Loucy (cell line): ENCODE measurements around the gene BRD4.

Experiments used
- EZH2phosphoT487 ChIP-seq: fragments of 200-600 bp; IDR thresholded peaks from 2 replicates; pipeline ENCODE4 v1.6.1; 2018; ENCODE audit warnings: antibody characterized with exemption, mild to moderate bottlenecking, moderate library complexity, borderline replicate concordance
- TF ChIP-seq, protein P1 (sequence below): fragments of 200-600 bp; sonication (generic); conservative IDR thresholded peaks from 2 replicates; pipeline ENCODE4 v1.5.1; 2014; ENCODE audit warnings: mild to moderate bottlenecking, antibody characterized with exemption, low read length

DNA sequence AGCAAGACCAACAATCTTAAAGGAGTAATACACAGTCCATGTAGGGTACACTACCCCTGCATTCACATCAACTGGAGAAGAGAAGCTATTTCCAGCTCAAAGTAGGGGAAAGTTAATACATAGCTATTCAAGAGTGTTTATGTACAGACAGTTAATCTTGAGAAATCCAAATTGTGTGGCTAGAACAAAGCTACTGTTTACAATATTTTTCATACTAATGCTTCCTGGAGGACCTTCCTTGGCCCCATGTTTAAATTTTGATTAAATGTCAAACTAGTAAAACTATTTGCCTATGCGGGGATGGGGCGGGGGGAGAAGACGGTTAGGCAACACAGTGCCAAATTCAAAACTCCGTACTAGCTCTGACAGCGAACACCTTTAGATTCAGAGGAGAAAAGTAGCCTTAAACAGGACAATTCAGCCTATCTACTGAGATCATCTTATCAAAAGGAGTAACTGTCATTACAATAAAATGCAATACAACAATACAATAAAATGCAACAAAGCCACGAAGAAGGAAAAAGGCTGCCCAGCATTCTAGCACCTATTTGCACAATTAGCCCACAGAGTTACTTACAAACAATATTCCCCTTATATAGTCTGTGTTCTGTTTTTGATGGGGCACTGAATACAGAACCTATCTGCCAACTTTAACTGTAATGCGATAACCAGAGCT lies 29.1 kb downstream of the BRD4 start:
- TF ChIP-seq, protein P1, sequence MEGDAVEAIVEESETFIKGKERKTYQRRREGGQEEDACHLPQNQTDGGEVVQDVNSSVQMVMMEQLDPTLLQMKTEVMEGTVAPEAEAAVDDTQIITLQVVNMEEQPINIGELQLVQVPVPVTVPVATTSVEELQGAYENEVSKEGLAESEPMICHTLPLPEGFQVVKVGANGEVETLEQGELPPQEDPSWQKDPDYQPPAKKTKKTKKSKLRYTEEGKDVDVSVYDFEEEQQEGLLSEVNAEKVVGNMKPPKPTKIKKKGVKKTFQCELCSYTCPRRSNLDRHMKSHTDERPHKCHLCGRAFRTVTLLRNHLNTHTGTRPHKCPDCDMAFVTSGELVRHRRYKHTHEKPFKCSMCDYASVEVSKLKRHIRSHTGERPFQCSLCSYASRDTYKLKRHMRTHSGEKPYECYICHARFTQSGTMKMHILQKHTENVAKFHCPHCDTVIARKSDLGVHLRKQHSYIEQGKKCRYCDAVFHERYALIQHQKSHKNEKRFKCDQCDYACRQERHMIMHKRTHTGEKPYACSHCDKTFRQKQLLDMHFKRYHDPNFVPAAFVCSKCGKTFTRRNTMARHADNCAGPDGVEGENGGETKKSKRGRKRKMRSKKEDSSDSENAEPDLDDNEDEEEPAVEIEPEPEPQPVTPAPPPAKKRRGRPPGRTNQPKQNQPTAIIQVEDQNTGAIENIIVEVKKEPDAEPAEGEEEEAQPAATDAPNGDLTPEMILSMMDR, result no peak
- TF ChIP-seq EZH2phosphoT487, result no peak
